Measurements from ENCODE around the gene WBP11.

DNA sequence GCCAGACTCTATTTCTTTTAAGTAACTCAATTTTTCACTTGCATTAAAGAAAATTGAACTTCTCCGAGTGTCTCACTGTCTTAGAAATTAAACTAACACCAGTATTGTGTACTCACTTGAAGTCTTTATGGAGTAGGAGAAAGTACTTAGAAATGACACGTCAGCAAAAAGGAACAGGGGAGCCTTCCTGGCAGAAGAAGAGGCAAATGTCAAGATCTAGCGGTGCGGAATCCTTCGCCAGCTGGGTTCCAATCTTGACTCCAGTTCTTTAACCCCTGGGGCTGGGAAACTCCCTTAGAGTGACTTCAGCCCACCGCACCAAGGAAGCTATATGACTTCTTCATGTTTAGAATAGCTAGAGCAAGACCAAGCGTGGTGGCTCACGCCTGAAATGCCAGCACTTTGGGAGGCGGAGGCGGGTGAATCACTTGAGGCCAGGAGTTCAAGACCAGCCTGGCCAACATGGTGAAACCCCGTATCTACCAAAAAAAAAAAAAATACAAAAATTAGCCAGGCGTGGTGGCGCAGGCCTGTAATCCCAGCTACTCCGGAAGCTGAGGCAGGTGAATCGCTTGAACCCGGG is 34.4 kb downstream of the WBP11 start:
- TF ChIP-seq, protein P1, sequence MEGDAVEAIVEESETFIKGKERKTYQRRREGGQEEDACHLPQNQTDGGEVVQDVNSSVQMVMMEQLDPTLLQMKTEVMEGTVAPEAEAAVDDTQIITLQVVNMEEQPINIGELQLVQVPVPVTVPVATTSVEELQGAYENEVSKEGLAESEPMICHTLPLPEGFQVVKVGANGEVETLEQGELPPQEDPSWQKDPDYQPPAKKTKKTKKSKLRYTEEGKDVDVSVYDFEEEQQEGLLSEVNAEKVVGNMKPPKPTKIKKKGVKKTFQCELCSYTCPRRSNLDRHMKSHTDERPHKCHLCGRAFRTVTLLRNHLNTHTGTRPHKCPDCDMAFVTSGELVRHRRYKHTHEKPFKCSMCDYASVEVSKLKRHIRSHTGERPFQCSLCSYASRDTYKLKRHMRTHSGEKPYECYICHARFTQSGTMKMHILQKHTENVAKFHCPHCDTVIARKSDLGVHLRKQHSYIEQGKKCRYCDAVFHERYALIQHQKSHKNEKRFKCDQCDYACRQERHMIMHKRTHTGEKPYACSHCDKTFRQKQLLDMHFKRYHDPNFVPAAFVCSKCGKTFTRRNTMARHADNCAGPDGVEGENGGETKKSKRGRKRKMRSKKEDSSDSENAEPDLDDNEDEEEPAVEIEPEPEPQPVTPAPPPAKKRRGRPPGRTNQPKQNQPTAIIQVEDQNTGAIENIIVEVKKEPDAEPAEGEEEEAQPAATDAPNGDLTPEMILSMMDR (optimal IDR thresholded peaks at IDR 0.05 in 1 of 3, IDR thresholded peaks at IDR 0.05 in 1 of 3, conservative IDR thresholded peaks at IDR 0.05 in 1 of 3; ENCODE audit: extremely low read depth in 1 of 3, insufficient read depth in 2 of 3, low read length in 3 of 3) = no peak
- no peak for TF ChIP-seq EZH2 (IDR thresholded peaks at IDR 0.05; ENCODE audit: low read length)

Data from keratinocyte (primary cell).